Measurements from ENCODE around the gene TTC39B. TPM values are rescaled to one million over a fixed set of nuclear protein-coding genes. Genes with fewer than 3 reads are reported as not detected.
A peak's percentile ranks its signal among the peaks of the same experiment; 100 is the strongest.
"Not testable (repeated sequence)": the region's sequence is repeated elsewhere in the genome, so short reads cannot be mapped to it uniquely, and the experiment has no call there.

TTC39B gene
- total RNA-seq, 4 donors from 2014 or later: 23.3 to 62.8 (median 38.1) TPM

DNA sequence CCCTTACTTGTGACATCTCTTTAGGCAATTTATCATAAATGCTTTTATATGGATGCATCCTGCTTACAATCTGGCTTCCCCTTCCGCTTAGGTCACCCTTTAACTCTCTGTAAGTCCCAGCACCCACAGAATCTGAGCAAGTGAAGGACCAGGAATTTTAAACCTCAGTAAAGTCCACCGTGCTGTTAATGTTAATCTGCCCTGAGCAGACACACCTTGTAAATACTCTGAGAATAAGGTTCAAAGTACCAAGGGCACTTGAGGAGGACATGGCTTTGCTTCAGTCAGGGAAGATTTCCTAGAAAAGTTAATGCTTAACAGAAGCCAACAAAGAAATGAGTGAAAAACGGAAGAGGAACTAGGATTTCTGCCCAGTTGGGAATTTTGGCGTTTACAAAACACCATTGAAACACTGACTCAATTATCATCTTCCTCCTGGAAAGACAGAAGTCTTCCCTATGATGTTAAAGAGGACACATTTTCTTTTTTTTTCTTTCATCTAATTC is 26.4 kb upstream of the TTC39B start:
- Histone ChIP-seq H3K27me3 (no peaks in the 10 kb centered on the region), H3K27ac (peak overlapping the region; percentile 67 to 77 (median 72)), H3K4me3 (no peak overlapping the region), H3K4me1 (peaks cover 0 to 19% (median 12%) of the 10 kb centered on the region in 4 donors), H3K9me3 (no peaks in the 10 kb centered on the region), H3K36me3 (no peaks in the 10 kb centered on the region)
- in situ Hi-C loops (cut with MboI; ENCODE audit: low pct_ligation_motif_present in 1 of 4, low pct_unique_long_range_greater_than_20kb in 1 of 4, low sequenced_read_pairs in 3 of 4): no loop called here
- DNase-seq: peak; percentile 23
- WGBS, 2 donors (ENCODE audit: low coverage in 1 of 2): 19 to 31% methylated on average over 3 to 4 of the region's 4 CpGs
- intact Hi-C loops (cut with DNase I; ENCODE audit: low total_unique reads): no loop called here
- TF ChIP-seq POLR2AphosphoS5 (IDR thresholded peaks at IDR 0.05) (peak in 2 of 3 donors; percentile 32 to 56), POLR2A (IDR thresholded peaks at IDR 0.05) (no peak)

DNA sequence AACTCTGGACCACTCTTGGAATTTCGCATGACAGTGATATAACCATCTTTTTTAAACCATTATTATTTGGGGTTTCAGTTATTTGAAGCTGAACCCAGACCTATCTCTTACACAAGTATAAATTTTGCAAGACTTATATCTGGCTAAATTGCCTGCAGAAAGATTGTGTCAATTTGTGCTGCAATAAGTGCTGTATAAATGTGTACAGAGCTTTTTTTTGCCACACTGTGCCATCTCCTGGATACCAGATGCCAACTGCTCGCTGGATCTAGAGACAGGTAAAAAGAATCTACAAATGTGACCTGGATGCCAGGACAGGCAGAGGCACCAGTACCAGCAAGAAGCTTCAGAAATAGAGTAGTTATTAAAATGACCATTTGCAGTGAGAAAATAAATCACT is 25.9 kb upstream of the TTC39B start:
- H3K4me3 ChIP-seq: no peak overlapping the region
- TF ChIP-seq, protein P1, sequence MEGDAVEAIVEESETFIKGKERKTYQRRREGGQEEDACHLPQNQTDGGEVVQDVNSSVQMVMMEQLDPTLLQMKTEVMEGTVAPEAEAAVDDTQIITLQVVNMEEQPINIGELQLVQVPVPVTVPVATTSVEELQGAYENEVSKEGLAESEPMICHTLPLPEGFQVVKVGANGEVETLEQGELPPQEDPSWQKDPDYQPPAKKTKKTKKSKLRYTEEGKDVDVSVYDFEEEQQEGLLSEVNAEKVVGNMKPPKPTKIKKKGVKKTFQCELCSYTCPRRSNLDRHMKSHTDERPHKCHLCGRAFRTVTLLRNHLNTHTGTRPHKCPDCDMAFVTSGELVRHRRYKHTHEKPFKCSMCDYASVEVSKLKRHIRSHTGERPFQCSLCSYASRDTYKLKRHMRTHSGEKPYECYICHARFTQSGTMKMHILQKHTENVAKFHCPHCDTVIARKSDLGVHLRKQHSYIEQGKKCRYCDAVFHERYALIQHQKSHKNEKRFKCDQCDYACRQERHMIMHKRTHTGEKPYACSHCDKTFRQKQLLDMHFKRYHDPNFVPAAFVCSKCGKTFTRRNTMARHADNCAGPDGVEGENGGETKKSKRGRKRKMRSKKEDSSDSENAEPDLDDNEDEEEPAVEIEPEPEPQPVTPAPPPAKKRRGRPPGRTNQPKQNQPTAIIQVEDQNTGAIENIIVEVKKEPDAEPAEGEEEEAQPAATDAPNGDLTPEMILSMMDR (IDR thresholded peaks at IDR 0.05): no peak
- intact Hi-C loops (cut with DNase I; ENCODE audit: low total_unique reads): no loop called here
- H3K9me3 ChIP-seq: no peaks in the 10 kb centered on the region
- H3K4me1 ChIP-seq: peaks cover 0 to 19% (median 12%) of the 10 kb centered on the region in 4 donors
- no peaks in the 10 kb centered on the region for H3K36me3 ChIP-seq
- in situ Hi-C loops (cut with MboI; ENCODE audit: low pct_ligation_motif_present in 1 of 4, low pct_unique_long_range_greater_than_20kb in 1 of 4, low sequenced_read_pairs in 3 of 4): no loop called here
- no peaks in the 10 kb centered on the region for H3K27me3 ChIP-seq
- no peak for DNase-seq
- H3K27ac ChIP-seq: peak overlapping the region; percentile 67 to 77 (median 72)
- 67 to 81% methylated on average over 2 of the region's 2 CpGs for WGBS, 2 donors (ENCODE audit: low coverage in 1 of 2)

DNA sequence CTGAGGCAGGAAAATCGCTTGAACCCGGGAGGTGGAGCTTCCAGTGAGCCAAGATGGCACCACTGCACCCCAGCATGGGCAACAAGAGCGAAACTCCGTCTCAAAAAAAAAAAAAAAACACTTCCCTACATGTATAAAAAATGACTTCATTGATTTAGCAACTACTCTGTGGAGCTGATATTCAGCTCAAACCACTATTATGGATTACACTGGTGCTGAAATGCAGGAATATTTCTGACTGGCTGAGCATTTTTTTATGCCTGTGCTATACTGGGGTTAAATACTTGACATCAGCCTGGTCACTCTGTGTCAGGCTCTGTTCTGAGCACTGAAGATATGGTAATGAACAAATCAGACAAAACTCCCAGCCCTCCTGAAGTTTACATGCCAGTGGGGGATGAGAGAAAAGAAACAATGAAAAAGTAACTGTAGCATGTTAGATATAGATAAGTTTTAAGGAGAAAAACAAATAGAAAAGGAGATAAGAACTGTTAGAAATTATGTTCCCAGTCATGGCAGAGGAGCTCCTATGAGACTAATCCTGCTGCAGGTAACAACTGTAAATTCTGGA is 22.6 kb upstream of the TTC39B start:
- 91 to 92% methylated on average over 2 to 4 of the region's 4 CpGs for WGBS, 2 donors (ENCODE audit: low coverage in 1 of 2)
- no peaks in the 10 kb centered on the region for H3K36me3 ChIP-seq
- no peaks in the 10 kb centered on the region for H3K27me3 ChIP-seq
- no peaks in the 10 kb centered on the region for H3K9me3 ChIP-seq
- TF ChIP-seq POLR2A (IDR thresholded peaks at IDR 0.05) (no peak), POLR2AphosphoS5 (IDR thresholded peaks at IDR 0.05) (no peak)
- TF ChIP-seq, protein P1 (IDR thresholded peaks at IDR 0.05): no peak
- in situ Hi-C loops (cut with MboI; ENCODE audit: low pct_ligation_motif_present in 1 of 4, low pct_unique_long_range_greater_than_20kb in 1 of 4, low sequenced_read_pairs in 3 of 4) (no loop called here), intact Hi-C loops (cut with DNase I; ENCODE audit: low total_unique reads) (no loop called here)
- H3K4me3 ChIP-seq: no peak overlapping the region
- no peak for DNase-seq
- H3K4me1 ChIP-seq: peaks cover 0 to 19% (median 12%) of the 10 kb centered on the region in 4 donors
- H3K27ac ChIP-seq: no peak overlapping the region

DNA sequence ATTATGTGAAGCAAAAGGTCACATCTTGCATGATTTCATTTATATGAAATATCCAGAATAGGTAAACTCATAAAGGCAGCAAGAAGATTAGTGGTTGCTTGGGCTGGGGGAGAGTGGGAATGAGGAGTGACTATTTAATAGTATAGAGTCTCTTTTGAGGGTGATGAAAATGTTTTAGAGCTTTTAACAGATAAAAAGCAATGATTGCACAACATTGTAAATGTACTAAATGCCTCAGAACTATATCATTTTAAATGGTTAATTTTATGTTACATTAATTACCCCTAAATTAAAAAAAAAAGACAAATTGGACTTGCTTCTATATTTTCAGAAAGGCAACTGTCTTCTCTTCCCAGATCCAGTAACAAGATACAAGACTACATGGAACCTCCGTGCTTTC is 21.9 kb upstream of the TTC39B start:
- intact Hi-C loops (cut with DNase I; ENCODE audit: low total_unique reads) (no loop called here), in situ Hi-C loops (cut with MboI; ENCODE audit: low pct_ligation_motif_present in 1 of 4, low pct_unique_long_range_greater_than_20kb in 1 of 4, low sequenced_read_pairs in 3 of 4) (no loop called here)
- Histone ChIP-seq H3K36me3 (no peaks in the 10 kb centered on the region), H3K27ac (no peak overlapping the region), H3K4me3 (no peak overlapping the region), H3K27me3 (no peaks in the 10 kb centered on the region), H3K4me1 (peaks cover 0 to 17% (median 11%) of the 10 kb centered on the region in 4 donors), H3K9me3 (peaks cover 0 to under 1% of the 10 kb centered on the region in 2 donors)
- WGBS, 2 donors (ENCODE audit: low coverage in 1 of 2): 100% methylated on average over 1 of the region's 1 CpG; no CpG with 5 or more reads in 1 of the 2 donors
- no peak for DNase-seq
- TF ChIP-seq, protein P1 (IDR thresholded peaks at IDR 0.05): no peak
- TF ChIP-seq POLR2AphosphoS5 (IDR thresholded peaks at IDR 0.05) (no peak), EP300 (IDR thresholded peaks at IDR 0.05; ENCODE audit: low read depth) (no peak), POLR2A (IDR thresholded peaks at IDR 0.05) (no peak)

DNA sequence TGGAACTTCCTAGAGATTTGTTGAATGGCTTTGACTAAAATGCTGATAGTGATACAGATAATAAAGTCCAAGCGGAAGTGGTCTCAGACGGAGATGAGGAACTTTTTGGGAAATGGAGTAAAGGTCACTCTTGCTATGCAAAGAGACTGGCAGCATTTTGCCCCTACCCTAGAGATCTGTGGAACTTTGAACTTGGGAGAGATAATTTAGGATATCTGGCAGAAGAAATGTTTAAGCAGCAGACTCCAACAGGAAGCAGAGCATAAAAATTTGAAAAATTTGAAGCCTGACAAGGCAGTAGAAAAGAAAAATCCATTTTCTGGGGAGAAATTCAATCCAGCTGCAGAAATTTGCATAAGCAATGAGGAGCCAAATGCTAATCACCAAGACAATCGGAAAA is 15.7 kb upstream of the TTC39B start:
- in situ Hi-C loops (cut with MboI; ENCODE audit: low pct_ligation_motif_present in 1 of 4, low pct_unique_long_range_greater_than_20kb in 1 of 4, low sequenced_read_pairs in 3 of 4): loop anchor here in 1 of 4 donors (25.0 kb wide), 1 partner anchor 90 kb away; the partner anchor contains the start of gene SNAPC3
- WGBS, 2 donors (ENCODE audit: low coverage in 1 of 2): 91% methylated on average over 3 of the region's 3 CpGs
- DNase-seq; H3K27ac ChIP-seq; H3K4me3 ChIP-seq; H3K27me3 ChIP-seq; intact Hi-C loops (cut with DNase I; ENCODE audit: low total_unique reads); H3K36me3 ChIP-seq; H3K4me1 ChIP-seq; H3K9me3 ChIP-seq: not testable (repeated sequence)

DNA sequence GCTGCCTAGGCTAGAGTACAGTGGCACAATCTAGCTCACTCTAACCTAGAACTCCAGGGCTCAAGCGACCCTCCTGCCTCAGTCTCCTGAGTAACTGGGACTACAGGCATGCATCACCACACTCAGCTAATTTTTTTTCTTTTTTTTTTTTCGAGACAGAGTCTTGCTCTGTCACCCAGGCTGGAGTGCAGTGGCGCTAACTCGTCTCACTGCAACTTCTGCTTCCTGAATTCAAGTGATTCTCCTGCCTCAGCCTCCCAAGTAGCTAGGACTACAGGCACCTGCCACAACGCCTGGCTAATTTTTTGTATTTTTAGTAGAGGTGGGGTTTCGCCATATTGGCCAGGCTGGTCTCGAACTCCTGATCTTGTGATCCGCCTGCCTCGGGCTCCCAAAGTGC is 12.6 kb upstream of the TTC39B start:
- H3K27me3 ChIP-seq; H3K4me3 ChIP-seq; H3K27ac ChIP-seq; DNase-seq; H3K36me3 ChIP-seq; H3K9me3 ChIP-seq; intact Hi-C loops (cut with DNase I; ENCODE audit: low total_unique reads); H3K4me1 ChIP-seq: not testable (repeated sequence)
- 87 to 100% methylated on average over 2 to 9 of the region's 9 CpGs for WGBS, 2 donors (ENCODE audit: low coverage in 1 of 2)
- in situ Hi-C loops (cut with MboI; ENCODE audit: low pct_ligation_motif_present in 1 of 4, low pct_unique_long_range_greater_than_20kb in 1 of 4, low sequenced_read_pairs in 3 of 4): loop anchor here in 1 of 4 donors (25.0 kb wide), 1 partner anchor 93 kb away; the partner anchor contains the start of gene SNAPC3

Measured in transverse colon (tissue), 4 donors.